Measurements from ENCODE around the gene MESP1. TPM values are rescaled to one million over a fixed set of nuclear protein-coding genes. Genes with fewer than 3 reads are reported as not detected.
A peak's percentile ranks its signal among the peaks of the same experiment; 100 is the strongest.

Gene MESP1
- total and polyA plus RNA-seq, 2 experiments from 2014 or later = 0.50 to 2.7 TPM

DNA sequence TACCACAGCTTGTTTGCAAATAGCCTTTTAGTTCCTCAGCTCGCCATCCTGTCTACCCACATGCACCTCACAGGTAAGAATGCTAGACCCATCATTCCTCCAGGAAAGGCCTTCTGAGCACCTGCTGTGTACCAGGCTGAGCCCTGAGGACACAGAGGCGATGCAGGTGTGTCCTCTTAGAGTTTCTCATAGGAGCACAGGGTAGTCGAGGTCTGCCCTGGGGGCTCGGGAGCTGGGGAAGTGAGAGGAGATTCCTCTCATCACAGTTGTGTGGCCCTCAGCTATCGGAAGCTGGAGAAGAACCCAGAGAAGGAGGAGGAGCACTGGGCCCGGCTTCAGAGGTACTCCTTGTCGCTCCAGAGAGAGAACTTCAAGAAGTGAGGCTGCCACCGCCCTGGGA is 8.0 kb downstream of the MESP1 start:
- Histone ChIP-seq H4K20me1 (ENCODE audit: insufficient read depth, poor library complexity, severe bottlenecking) (no peaks in the 10 kb centered on the region), H3K4me2 (no peak overlapping the region), H3K79me2 (no peaks in the 10 kb centered on the region), H3K36me3 (replicated peaks; ENCODE audit: insufficient read depth, low read depth) (no peaks in the 10 kb centered on the region), H3K4me3 (no peak overlapping the region), H3K9me2 (replicated peaks; ENCODE audit: insufficient read depth) (no peaks in the 10 kb centered on the region), H3K4me1 (ENCODE audit: insufficient read depth) (no peaks in the 10 kb centered on the region), H3K27ac (no peak overlapping the region), H3K27me3 (peaks cover 20% of the 10 kb centered on the region), H3K9me3 (ENCODE audit: low read depth) (no peaks in the 10 kb centered on the region), H2AFZ (no peak overlapping the region)
- TF ChIP-seq EZH2phosphoT487 (IDR thresholded peaks at IDR 0.05; ENCODE audit: low read depth, severe bottlenecking, unreplicated experiment) (no peak), EZH2 (IDR thresholded peaks at IDR 0.05; ENCODE audit: borderline replicate concordance) (no peak)
- TF ChIP-seq, protein P1, sequence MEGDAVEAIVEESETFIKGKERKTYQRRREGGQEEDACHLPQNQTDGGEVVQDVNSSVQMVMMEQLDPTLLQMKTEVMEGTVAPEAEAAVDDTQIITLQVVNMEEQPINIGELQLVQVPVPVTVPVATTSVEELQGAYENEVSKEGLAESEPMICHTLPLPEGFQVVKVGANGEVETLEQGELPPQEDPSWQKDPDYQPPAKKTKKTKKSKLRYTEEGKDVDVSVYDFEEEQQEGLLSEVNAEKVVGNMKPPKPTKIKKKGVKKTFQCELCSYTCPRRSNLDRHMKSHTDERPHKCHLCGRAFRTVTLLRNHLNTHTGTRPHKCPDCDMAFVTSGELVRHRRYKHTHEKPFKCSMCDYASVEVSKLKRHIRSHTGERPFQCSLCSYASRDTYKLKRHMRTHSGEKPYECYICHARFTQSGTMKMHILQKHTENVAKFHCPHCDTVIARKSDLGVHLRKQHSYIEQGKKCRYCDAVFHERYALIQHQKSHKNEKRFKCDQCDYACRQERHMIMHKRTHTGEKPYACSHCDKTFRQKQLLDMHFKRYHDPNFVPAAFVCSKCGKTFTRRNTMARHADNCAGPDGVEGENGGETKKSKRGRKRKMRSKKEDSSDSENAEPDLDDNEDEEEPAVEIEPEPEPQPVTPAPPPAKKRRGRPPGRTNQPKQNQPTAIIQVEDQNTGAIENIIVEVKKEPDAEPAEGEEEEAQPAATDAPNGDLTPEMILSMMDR (IDR thresholded peaks at IDR 0.05; ENCODE audit: poor library complexity) = no peak
- 91% methylated on average over 8 of the region's 8 CpGs for WGBS (ENCODE audit: low lambda C conversion rate, missing lambda C conversion rate)
- DNase-seq (ENCODE audit: low spot score) = no peak

DNA sequence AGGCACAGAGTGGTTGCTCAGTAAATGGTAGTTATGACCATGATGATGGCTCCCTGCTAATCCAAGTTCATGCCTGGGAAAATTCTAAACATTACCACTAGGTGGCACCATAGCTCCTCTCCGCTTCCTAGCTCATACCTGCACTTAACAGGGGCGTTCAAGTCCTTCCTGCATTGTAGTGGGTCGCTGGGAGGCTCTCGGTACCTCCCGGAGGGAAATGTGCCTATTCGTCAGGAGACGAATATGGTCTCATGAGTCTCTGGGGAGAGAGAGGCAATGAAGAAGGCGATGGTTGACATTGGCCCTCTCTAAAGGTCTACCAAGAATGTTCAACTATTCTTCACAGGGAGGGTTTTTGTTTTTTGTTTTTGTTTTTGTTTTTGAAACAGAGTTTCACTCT is 10.9 kb downstream of the MESP1 start:
- Histone ChIP-seq H3K27ac (no peak overlapping the region), H3K4me2 (peak overlapping the region; percentile 69), H3K9me2 (replicated peaks; ENCODE audit: insufficient read depth) (no peaks in the 10 kb centered on the region), H3K9me3 (ENCODE audit: low read depth) (no peaks in the 10 kb centered on the region), H3K27me3 (no peaks in the 10 kb centered on the region), H4K20me1 (ENCODE audit: insufficient read depth, poor library complexity, severe bottlenecking) (no peaks in the 10 kb centered on the region), H3K36me3 (replicated peaks; ENCODE audit: insufficient read depth, low read depth) (no peaks in the 10 kb centered on the region), H3K79me2 (no peaks in the 10 kb centered on the region), H2AFZ (peak overlapping the region; percentile 73), H3K4me1 (ENCODE audit: insufficient read depth) (no peaks in the 10 kb centered on the region), H3K4me3 (no peak overlapping the region)
- DNase-seq (ENCODE audit: low spot score) = peak; percentile 85
- 5% methylated on average over 8 of the region's 8 CpGs for WGBS (ENCODE audit: low lambda C conversion rate, missing lambda C conversion rate)
- no peak for TF ChIP-seq EZH2phosphoT487 (IDR thresholded peaks at IDR 0.05; ENCODE audit: low read depth, severe bottlenecking, unreplicated experiment)
- TF ChIP-seq, protein P1 (IDR thresholded peaks at IDR 0.05; ENCODE audit: poor library complexity) = peak; percentile 83

DNA sequence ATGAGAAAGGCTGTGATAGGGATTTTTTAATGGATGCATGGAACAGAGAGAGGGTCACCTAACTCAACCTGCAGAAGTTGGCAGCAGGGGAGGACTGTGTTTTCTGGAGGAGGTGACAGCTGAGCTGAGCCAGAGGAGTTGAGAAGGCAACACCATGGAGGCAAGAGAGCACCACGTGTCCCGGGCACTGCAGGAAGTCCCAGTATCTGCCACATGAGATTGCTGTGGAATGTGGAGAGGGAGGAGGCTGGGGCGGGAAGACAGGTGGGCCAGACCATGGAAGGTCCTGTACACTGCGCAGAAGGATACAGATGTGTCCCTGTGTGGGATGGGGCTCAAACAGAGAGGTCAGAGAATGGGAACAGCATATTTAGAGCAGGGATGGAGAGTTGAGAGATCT is 15.3 kb downstream of the MESP1 start:
- Histone ChIP-seq H3K27me3 (peaks cover 9% of the 10 kb centered on the region), H3K27ac (no peak overlapping the region), H3K79me2 (no peaks in the 10 kb centered on the region), H3K36me3 (replicated peaks; ENCODE audit: insufficient read depth, low read depth) (no peaks in the 10 kb centered on the region), H3K4me1 (ENCODE audit: insufficient read depth) (no peaks in the 10 kb centered on the region), H3K9me3 (ENCODE audit: low read depth) (no peaks in the 10 kb centered on the region), H4K20me1 (ENCODE audit: insufficient read depth, poor library complexity, severe bottlenecking) (no peaks in the 10 kb centered on the region), H3K4me3 (no peak overlapping the region), H3K9me2 (replicated peaks; ENCODE audit: insufficient read depth) (no peaks in the 10 kb centered on the region), H2AFZ (no peak overlapping the region), H3K4me2 (no peak overlapping the region)
- no peak for DNase-seq (ENCODE audit: low spot score)
- WGBS (ENCODE audit: low lambda C conversion rate, missing lambda C conversion rate) = 65% methylated on average over 4 of the region's 4 CpGs
- TF ChIP-seq, protein P1 (IDR thresholded peaks at IDR 0.05; ENCODE audit: poor library complexity) = no peak
- TF ChIP-seq EZH2phosphoT487 (IDR thresholded peaks at IDR 0.05; ENCODE audit: low read depth, severe bottlenecking, unreplicated experiment) (no peak), EZH2 (IDR thresholded peaks at IDR 0.05; ENCODE audit: borderline replicate concordance) (no peak)
